DMS 273 (cell line): ENCODE measurements around the gene PEX16.

ENCODE experiments used
- DNase-seq: peaks from one replicate; lab custom pipeline; 2025; ENCODE audit not compliant: unreplicated experiment; lab: John Stamatoyannopoulos, UW

The PEX16 gene

GRCh38 chr11:45917623-45918330 lies at the start of gene PEX16:
Gene PEX16, minus strand, starts transcription at chr11:45917877. Its CDS starts 66 bp downstream, at chr11:45917811.
- peak; percentile 98 for DNase-seq

- DNase-seq: peak; percentile 82
Observed at GRCh38 chr11:45964911-45965389, 47.3 kb upstream of the PEX16 start.

GRCh38 chr11:45961751-45962240 lies 44.1 kb upstream of the PEX16 start:
- DNase-seq: no peak

GRCh38 chr11:45960387-45961095 lies 42.9 kb upstream of the PEX16 start:
- no peak for DNase-seq

- DNase-seq: no peak
Observed at GRCh38 chr11:45959851-45960250, 42.2 kb upstream of the PEX16 start.

- no peak for DNase-seq
Observed at GRCh38 chr11:45949992-45950407, 32.3 kb upstream of the PEX16 start.

GRCh38 chr11:45948356-45948755 lies 30.7 kb upstream of the PEX16 start:
- DNase-seq: no peak

GRCh38 chr11:45947885-45948284 lies 30.2 kb upstream of the PEX16 start:
- DNase-seq: no peak

- no peak for DNase-seq
Observed at GRCh38 chr11:45945397-45945999, 27.8 kb upstream of the PEX16 start.

GRCh38 chr11:45942381-45942780 lies 24.7 kb upstream of the PEX16 start:
- no peak for DNase-seq

- DNase-seq: no peak
Observed at GRCh38 chr11:45941285-45941684, 23.6 kb upstream of the PEX16 start.

GRCh38 chr11:45939836-45940235 lies 22.2 kb upstream of the PEX16 start:
- no peak for DNase-seq

GRCh38 chr11:45937916-45938315 lies 20.2 kb upstream of the PEX16 start:
- no peak for DNase-seq

GRCh38 chr11:45936511-45937054 lies 18.9 kb upstream of the PEX16 start:
- no peak for DNase-seq

GRCh38 chr11:45935349-45936064 lies 17.8 kb upstream of the PEX16 start:
- DNase-seq: no peak

GRCh38 chr11:45934580-45935318 lies 17.1 kb upstream of the PEX16 start:
- no peak for DNase-seq

GRCh38 chr11:45933846-45934579 lies 16.3 kb upstream of the PEX16 start:
- DNase-seq: no peak

GRCh38 chr11:45933131-45933831 lies 15.6 kb upstream of the PEX16 start:
- no peak for DNase-seq

- no peak for DNase-seq
Observed at GRCh38 chr11:45932217-45932616, 14.5 kb upstream of the PEX16 start.
